HT-29 (cell line): ENCODE results near the gene MAPRE2. TPM values are rescaled to one million over a fixed set of nuclear protein-coding genes. Genes with fewer than 3 reads are reported as not detected.

Source experiments
- DNase-seq: peaks from one replicate; pipeline ENCODE4 v3.0.0-alpha.2; 2015; ENCODE audit warnings: low spot score
- total RNA-seq: library from RNA; depleted of rRNA; stranded (reverse); fragments of >200 nt; shearing (Covaris generic); gene quantifications from 2 replicates; pipeline ENCODE4 v1.2.3, GENCODE V29; 2014

MAPRE2 gene
- total RNA-seq, 1 experiment from 2014 or later = 2.8 TPM

GRCh38 chr18:35061804-35062203 is 20.6 kb downstream of the MAPRE2 start:
- DNase-seq = no peak

GRCh38 chr18:35062408-35062807 is 21.2 kb downstream of the MAPRE2 start:
- no peak for DNase-seq

GRCh38 chr18:35063875-35064690 is 22.9 kb downstream of the MAPRE2 start:
- no peak for DNase-seq

GRCh38 chr18:35067454-35067853 is 26.2 kb downstream of the MAPRE2 start:
- DNase-seq = no peak

- no peak for DNase-seq
Measured at GRCh38 chr18:35071819-35072247, 30.6 kb downstream of the MAPRE2 start.

- DNase-seq = no peak
Measured at GRCh38 chr18:35072616-35073015, 31.4 kb downstream of the MAPRE2 start.

GRCh38 chr18:35073186-35074105 is 32.2 kb downstream of the MAPRE2 start:
- DNase-seq = no peak

- no peak for DNase-seq
Measured at GRCh38 chr18:35074581-35074980, 33.4 kb downstream of the MAPRE2 start.

- DNase-seq = no peak
Measured at GRCh38 chr18:35075132-35075531, 33.9 kb downstream of the MAPRE2 start.

GRCh38 chr18:35076135-35076924 is 35.1 kb downstream of the MAPRE2 start:
- no peak for DNase-seq

GRCh38 chr18:35077937-35078336 is 36.7 kb downstream of the MAPRE2 start:
- no peak for DNase-seq

GRCh38 chr18:35080058-35080457 is 38.8 kb downstream of the MAPRE2 start:
- no peak for DNase-seq

- no peak for DNase-seq
Measured at GRCh38 chr18:35083174-35083712, 42.0 kb downstream of the MAPRE2 start.

GRCh38 chr18:35084494-35085449 is 43.6 kb downstream of the MAPRE2 start:
- DNase-seq = no peak

- no peak for DNase-seq
Measured at GRCh38 chr18:35085450-35086380, 44.5 kb downstream of the MAPRE2 start.

GRCh38 chr18:35086704-35087103 is 45.5 kb downstream of the MAPRE2 start:
- no peak for DNase-seq

- no peak for DNase-seq
Measured at GRCh38 chr18:35087726-35088125, 46.5 kb downstream of the MAPRE2 start.

- DNase-seq = no peak
Measured at GRCh38 chr18:35088921-35089320, 47.7 kb downstream of the MAPRE2 start.

- no peak for DNase-seq
Measured at GRCh38 chr18:35089382-35089781, 48.2 kb downstream of the MAPRE2 start.
